GM12801 (cell line): ENCODE results near the gene ZNF136.

ENCODE experiments used
- TF ChIP-seq, protein P1 (sequence below): IDR thresholded peaks from one replicate; pipeline ENCODE4 v1.5.1; 2011; ENCODE audit warnings: control low read depth; ENCODE audit not compliant: insufficient read length; ENCODE audit errors: extremely low read depth

The ZNF136 gene

GRCh38 chr19:12198136-12198535, 35.2 kb downstream of the ZNF136 start:
- TF ChIP-seq, protein P1, sequence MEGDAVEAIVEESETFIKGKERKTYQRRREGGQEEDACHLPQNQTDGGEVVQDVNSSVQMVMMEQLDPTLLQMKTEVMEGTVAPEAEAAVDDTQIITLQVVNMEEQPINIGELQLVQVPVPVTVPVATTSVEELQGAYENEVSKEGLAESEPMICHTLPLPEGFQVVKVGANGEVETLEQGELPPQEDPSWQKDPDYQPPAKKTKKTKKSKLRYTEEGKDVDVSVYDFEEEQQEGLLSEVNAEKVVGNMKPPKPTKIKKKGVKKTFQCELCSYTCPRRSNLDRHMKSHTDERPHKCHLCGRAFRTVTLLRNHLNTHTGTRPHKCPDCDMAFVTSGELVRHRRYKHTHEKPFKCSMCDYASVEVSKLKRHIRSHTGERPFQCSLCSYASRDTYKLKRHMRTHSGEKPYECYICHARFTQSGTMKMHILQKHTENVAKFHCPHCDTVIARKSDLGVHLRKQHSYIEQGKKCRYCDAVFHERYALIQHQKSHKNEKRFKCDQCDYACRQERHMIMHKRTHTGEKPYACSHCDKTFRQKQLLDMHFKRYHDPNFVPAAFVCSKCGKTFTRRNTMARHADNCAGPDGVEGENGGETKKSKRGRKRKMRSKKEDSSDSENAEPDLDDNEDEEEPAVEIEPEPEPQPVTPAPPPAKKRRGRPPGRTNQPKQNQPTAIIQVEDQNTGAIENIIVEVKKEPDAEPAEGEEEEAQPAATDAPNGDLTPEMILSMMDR = no peak

DNA sequence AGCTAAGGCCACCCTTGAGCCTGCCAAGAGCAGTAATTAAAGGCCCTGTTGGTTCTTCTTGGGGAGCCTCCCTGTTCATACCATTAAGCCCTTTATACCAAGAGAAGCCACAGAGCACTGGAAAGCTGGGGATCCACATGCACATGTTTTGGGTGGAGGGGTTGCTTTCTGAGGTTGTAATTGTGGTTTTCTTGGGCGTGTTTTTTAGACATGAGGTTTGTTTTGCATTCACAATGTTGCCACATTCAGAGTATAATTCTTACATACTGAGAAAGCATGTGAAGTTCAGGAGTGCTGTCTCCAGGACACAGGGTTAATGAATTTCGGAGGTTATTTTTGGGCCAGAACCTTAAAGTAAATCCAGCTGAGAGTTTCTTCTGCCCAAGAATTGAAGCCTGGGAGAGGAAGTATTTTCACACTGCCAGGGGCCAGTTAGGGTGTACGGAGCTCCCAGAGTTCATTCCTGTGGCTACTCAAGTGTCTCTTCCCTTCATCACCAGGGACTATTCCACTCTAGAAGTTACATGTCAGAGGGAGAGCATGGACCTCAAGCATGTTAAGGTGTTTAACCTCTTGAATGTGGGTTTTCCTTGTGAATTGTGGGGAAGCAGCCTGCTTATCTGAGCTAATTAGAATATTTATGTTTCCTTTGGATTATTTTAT, 37.0 kb downstream of the ZNF136 start:
- TF ChIP-seq, protein P1 = no peak

DNA sequence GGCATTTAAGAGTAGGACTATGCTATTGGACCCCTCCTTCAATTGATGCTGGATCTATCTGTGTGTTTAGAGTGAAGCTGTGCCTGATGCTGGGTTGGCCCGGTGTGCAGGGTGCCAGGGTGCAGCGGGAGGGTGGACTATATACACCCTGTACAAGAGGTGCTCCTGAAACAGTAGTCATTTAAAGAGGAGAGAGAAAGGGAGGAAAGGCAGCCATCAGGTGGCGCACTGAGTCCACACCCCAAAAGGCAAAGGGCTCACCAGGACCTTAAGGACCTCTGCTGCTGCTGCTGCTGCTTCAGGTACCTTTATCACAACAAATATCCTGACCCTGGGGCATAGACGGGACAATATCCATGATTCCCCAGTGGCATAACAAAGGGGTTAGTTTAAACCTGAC, 39.4 kb downstream of the ZNF136 start:
- TF ChIP-seq, protein P1 = no peak

DNA sequence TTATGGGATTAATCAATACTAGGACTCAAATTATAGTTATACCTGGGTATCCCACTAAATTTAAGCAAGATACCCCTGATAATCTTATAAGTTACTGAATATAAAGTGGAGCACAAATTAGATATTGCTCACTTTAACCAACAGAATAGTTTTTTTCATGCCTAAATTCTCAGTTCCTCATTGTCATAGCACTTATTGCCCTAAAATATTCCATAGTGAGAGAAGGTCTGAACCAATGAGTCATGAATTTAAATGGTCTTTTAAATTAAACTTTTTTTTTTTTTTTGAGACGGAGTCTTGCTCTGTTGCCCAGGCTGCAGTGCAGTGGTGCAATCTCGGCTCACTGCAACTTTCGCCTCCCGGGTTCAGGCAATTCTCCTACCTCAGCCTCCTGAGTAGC, 42.4 kb downstream of the ZNF136 start:
- TF ChIP-seq, protein P1 = no peak

DNA sequence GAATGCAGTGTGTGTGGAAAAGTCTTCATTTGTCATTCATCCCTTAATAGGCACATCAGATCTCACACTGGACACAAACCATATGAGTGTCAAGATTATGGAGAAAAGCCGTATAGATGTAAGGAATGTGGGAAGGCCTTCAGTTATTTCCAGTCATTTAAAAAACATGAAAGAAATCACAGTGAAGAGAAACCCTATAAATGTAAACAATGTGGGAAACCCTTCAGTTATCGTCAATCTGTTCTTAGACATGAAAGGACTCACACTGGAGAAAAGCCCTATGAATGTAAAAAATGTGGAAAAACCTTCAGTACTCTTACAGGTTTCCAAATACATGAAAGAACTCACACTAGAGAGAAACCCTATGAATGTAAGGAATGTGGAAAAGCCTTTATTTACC, 45.3 kb downstream of the ZNF136 start:
- TF ChIP-seq, protein P1 = no peak

DNA sequence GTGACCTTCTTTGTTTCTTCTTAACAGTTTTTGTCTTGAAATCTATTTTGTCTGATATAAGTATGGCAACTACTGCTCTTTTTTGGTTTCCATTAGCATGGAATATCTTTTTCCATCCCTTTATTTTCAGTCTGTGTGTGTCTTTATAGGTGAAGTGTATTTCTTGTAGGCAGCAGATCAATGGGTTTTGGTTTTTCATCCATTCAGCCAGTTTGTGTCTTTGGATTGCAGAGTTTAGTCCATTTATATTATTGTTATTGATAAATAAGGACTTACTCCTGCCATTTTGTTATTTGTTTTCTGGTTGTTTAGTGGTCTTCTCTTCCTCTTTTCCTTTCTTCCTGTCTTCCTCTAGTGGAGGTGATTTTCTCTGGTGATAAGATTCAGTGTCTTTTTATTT, 54.4 kb downstream of the ZNF136 start:
- TF ChIP-seq, protein P1 = no peak

DNA sequence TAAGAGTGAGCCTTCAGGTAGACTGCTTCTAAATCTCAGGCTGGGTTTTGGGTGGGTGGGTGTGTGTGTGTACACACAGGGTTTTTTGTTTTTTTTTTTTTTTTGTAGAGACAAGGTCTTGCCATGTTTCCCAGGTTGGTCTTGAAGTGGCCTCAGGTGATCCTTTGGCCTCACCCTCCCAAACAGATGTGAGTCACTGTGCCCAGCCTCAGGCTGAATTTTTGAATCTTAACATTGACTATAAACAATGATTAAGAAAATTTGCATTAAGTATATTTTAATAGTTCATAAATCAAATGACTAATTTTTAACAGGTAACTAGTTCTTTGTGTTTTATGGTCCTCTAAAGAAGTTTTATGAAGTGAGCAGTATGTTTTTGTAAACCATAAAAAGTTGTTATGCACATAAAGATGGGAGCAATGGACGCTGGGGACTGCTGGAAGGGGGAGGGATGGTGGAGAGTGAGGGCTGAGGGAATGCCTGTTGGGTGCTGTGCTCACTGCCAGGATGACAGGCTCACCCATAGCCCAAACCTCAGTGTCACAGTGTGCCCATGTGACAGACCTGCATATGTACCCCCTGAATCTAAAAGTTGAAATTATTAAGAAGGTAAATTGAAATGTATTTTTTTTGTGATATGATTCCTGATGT, 60.2 kb downstream of the ZNF136 start:
- TF ChIP-seq, protein P1 = no peak
